Measurements from ENCODE around the gene DYRK1A.
"Not testable (repeated sequence)": the region's sequence is repeated elsewhere in the genome, so short reads cannot be mapped to it uniquely, and the experiment has no call there.

DNA sequence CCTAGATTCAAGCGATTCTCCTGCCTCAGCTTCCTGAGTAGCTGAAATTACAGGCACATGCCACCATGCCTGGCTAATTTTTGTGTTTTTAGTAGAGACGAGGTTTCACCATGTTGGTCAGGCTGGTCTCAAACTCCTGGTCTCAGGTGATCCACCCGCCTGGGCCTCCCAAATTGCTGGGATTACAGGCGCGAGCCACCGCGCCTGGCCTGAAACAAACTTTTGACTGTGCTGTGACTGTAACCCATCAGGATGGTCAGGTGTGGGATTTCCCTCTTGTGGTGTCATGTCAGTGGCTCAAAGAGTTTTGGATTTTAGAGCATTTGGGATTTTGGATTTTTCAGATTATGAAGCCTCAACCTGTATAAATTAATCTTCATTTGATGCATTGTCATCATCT is 38.4 kb upstream of the DYRK1A start:
- TF ChIP-seq, protein P1, sequence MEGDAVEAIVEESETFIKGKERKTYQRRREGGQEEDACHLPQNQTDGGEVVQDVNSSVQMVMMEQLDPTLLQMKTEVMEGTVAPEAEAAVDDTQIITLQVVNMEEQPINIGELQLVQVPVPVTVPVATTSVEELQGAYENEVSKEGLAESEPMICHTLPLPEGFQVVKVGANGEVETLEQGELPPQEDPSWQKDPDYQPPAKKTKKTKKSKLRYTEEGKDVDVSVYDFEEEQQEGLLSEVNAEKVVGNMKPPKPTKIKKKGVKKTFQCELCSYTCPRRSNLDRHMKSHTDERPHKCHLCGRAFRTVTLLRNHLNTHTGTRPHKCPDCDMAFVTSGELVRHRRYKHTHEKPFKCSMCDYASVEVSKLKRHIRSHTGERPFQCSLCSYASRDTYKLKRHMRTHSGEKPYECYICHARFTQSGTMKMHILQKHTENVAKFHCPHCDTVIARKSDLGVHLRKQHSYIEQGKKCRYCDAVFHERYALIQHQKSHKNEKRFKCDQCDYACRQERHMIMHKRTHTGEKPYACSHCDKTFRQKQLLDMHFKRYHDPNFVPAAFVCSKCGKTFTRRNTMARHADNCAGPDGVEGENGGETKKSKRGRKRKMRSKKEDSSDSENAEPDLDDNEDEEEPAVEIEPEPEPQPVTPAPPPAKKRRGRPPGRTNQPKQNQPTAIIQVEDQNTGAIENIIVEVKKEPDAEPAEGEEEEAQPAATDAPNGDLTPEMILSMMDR (IDR thresholded peaks at IDR 0.05; ENCODE audit: low read length): not testable (repeated sequence)
- TF ChIP-seq EZH2phosphoT487 (IDR thresholded peaks at IDR 0.05; ENCODE audit: low read length); EZH2 (optimal IDR thresholded peaks at IDR 0.05; ENCODE audit: low read depth, low read length): not testable (repeated sequence)

All from MM.1S (cell line).